SKM-1 (cell line): Measurements from ENCODE around the gene ZFPL1.

Experiments used
- DNase-seq: peaks from one replicate; lab custom pipeline; 2025; ENCODE audit not compliant: unreplicated experiment; lab: John Stamatoyannopoulos, UW

Gene ZFPL1

GRCh38 chr11:65128182-65129145 is 44.4 kb downstream of the ZFPL1 start:
- no peak for DNase-seq

- no peak for DNase-seq
Observed at GRCh38 chr11:65129649-65130441, 45.8 kb downstream of the ZFPL1 start.

GRCh38 chr11:65130631-65131416 is 46.8 kb downstream of the ZFPL1 start:
- DNase-seq = no peak

- no peak for DNase-seq
Observed at GRCh38 chr11:65131417-65131776, 47.4 kb downstream of the ZFPL1 start.

- DNase-seq = no peak
Observed at GRCh38 chr11:65131895-65132237, 47.8 kb downstream of the ZFPL1 start.

- no peak for DNase-seq
Observed at GRCh38 chr11:65132238-65132987, 48.4 kb downstream of the ZFPL1 start.

GRCh38 chr11:65132988-65133700 is 49.1 kb downstream of the ZFPL1 start:
- peak; percentile 41 for DNase-seq

- no peak for DNase-seq
Observed at GRCh38 chr11:65133724-65134123, 49.7 kb downstream of the ZFPL1 start.

GRCh38 chr11:65134240-65134951 is 50.4 kb downstream of the ZFPL1 start, which contains the start of gene SYVN1:
SYVN1 (minus strand) TSS chr11:65134519; CDS start chr11:65133601, 918 bp downstream.
- DNase-seq = peak; percentile 86

GRCh38 chr11:65134952-65135632 is 51.1 kb downstream of the ZFPL1 start:
- DNase-seq = peak; percentile 97

- DNase-seq = no peak
Observed at GRCh38 chr11:65135633-65136145, 51.7 kb downstream of the ZFPL1 start.

GRCh38 chr11:65136515-65137096 is 52.6 kb downstream of the ZFPL1 start:
- no peak for DNase-seq
